ENCODE measurements around the gene LRRC75A.
A peak's percentile ranks its signal among the peaks of the same experiment; 100 is the strongest.

LRRC75A gene

GRCh38 chr17:16439811-16440351 lies 52.1 kb downstream of the LRRC75A start:
- peak; percentile 49 for DNase-seq (ENCODE audit: low read depth)
- TF ChIP-seq CTCF (IDR thresholded peaks at IDR 0.05; ENCODE audit: low read length, missing control alignments): no peak
- H3K4me3 ChIP-seq (replicated peaks; ENCODE audit: low read depth, low read length): peak overlapping the region; percentile 96

GRCh38 chr17:16439303-16439791 lies 52.6 kb downstream of the LRRC75A start:
- no peak for TF ChIP-seq CTCF (IDR thresholded peaks at IDR 0.05; ENCODE audit: low read length, missing control alignments)
- peak overlapping the region; percentile 96 for H3K4me3 ChIP-seq (replicated peaks; ENCODE audit: low read depth, low read length)
- DNase-seq (ENCODE audit: low read depth): peak; percentile 42

GRCh38 chr17:16438557-16439302 lies 53.3 kb downstream of the LRRC75A start:
- peak overlapping the region; percentile 96 for H3K4me3 ChIP-seq (replicated peaks; ENCODE audit: low read depth, low read length)
- peak; percentile 100 for DNase-seq (ENCODE audit: low read depth)
- TF ChIP-seq CTCF (IDR thresholded peaks at IDR 0.05; ENCODE audit: low read length, missing control alignments): no peak

- TF ChIP-seq CTCF (IDR thresholded peaks at IDR 0.05; ENCODE audit: low read length, missing control alignments): no peak
- H3K4me3 ChIP-seq (replicated peaks; ENCODE audit: low read depth, low read length): peak overlapping the region; percentile 54
- DNase-seq (ENCODE audit: low read depth): no peak
Observed at GRCh38 chr17:16438173-16438556, 53.8 kb downstream of the LRRC75A start.

- no peak for TF ChIP-seq CTCF (IDR thresholded peaks at IDR 0.05; ENCODE audit: low read length, missing control alignments)
- H3K4me3 ChIP-seq (replicated peaks; ENCODE audit: low read depth, low read length): no peak overlapping the region
- no peak for DNase-seq (ENCODE audit: low read depth)
Observed at GRCh38 chr17:16437083-16437482, 54.9 kb downstream of the LRRC75A start.

GRCh38 chr17:16435925-16436886 lies 55.8 kb downstream of the LRRC75A start:
- TF ChIP-seq CTCF (IDR thresholded peaks at IDR 0.05; ENCODE audit: low read length, missing control alignments): no peak
- no peak overlapping the region for H3K4me3 ChIP-seq (replicated peaks; ENCODE audit: low read depth, low read length)
- DNase-seq (ENCODE audit: low read depth): no peak
